Measurements from ENCODE around the gene TRPC1.

DNA sequence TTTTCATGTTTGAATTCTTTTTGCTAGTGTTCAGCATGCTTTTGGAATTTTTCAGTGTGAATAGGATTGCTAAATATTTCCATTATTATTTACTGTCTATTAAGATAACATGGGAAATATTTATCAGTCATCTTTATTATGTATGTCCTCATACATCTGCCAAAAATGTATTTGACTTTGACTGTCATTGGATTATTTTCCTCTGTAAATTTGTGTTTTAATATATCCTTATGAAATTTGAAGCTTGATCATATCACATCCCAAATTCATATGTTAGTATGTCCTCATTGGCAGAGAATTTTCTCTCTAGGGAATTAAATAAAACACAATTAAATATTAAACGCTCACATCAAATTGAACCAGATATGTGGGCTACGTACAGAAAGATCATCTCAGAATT, 32.3 kb upstream of the TRPC1 start:
- TF ChIP-seq POLR2AphosphoS5 (IDR thresholded peaks at IDR 0.05) (no peak), TAF1 (IDR thresholded peaks at IDR 0.05; ENCODE audit: low read depth) (no peak), EP300 (conservative IDR thresholded peaks at IDR 0.05; ENCODE audit: poor library complexity, severe bottlenecking) (no peak), EZH2 (IDR thresholded peaks at IDR 0.05; ENCODE audit: borderline replicate concordance, insufficient read depth, low read length, poor library complexity, severe bottlenecking) (no peak), SMC3 (conservative IDR thresholded peaks at IDR 0.05; ENCODE audit: poor library complexity) (no peak)
- TF ChIP-seq, protein P1, sequence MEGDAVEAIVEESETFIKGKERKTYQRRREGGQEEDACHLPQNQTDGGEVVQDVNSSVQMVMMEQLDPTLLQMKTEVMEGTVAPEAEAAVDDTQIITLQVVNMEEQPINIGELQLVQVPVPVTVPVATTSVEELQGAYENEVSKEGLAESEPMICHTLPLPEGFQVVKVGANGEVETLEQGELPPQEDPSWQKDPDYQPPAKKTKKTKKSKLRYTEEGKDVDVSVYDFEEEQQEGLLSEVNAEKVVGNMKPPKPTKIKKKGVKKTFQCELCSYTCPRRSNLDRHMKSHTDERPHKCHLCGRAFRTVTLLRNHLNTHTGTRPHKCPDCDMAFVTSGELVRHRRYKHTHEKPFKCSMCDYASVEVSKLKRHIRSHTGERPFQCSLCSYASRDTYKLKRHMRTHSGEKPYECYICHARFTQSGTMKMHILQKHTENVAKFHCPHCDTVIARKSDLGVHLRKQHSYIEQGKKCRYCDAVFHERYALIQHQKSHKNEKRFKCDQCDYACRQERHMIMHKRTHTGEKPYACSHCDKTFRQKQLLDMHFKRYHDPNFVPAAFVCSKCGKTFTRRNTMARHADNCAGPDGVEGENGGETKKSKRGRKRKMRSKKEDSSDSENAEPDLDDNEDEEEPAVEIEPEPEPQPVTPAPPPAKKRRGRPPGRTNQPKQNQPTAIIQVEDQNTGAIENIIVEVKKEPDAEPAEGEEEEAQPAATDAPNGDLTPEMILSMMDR (IDR thresholded peaks at IDR 0.05; ENCODE audit: poor library complexity, severe bottlenecking): no peak
- TF ChIP-seq, protein P2, sequence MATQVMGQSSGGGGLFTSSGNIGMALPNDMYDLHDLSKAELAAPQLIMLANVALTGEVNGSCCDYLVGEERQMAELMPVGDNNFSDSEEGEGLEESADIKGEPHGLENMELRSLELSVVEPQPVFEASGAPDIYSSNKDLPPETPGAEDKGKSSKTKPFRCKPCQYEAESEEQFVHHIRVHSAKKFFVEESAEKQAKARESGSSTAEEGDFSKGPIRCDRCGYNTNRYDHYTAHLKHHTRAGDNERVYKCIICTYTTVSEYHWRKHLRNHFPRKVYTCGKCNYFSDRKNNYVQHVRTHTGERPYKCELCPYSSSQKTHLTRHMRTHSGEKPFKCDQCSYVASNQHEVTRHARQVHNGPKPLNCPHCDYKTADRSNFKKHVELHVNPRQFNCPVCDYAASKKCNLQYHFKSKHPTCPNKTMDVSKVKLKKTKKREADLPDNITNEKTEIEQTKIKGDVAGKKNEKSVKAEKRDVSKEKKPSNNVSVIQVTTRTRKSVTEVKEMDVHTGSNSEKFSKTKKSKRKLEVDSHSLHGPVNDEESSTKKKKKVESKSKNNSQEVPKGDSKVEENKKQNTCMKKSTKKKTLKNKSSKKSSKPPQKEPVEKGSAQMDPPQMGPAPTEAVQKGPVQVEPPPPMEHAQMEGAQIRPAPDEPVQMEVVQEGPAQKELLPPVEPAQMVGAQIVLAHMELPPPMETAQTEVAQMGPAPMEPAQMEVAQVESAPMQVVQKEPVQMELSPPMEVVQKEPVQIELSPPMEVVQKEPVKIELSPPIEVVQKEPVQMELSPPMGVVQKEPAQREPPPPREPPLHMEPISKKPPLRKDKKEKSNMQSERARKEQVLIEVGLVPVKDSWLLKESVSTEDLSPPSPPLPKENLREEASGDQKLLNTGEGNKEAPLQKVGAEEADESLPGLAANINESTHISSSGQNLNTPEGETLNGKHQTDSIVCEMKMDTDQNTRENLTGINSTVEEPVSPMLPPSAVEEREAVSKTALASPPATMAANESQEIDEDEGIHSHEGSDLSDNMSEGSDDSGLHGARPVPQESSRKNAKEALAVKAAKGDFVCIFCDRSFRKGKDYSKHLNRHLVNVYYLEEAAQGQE (IDR thresholded peaks at IDR 0.05; ENCODE audit: borderline replicate concordance): no peak

All from neural cell (in vitro differentiated cells).